A673 (cell line): Measurements from ENCODE around the gene FGGY. TPM values are rescaled to one million over a fixed set of nuclear protein-coding genes. Genes with fewer than 3 reads are reported as not detected.

Experiments used
- BruUV-seq: library from RNA; stranded (reverse); fragments of 400-500 nt; replicated peaks from 2 replicates; lab custom pipeline; 2021; lab: Mats Ljungman, UMichigan
- CTCF ChIA-PET: fragments of 300-600 bp; sonication (Branson Sonifier 250); formaldehyde crosslinking; loops from one replicate; lab custom pipeline; 2022; ENCODE audit warnings: antibody characterized with exemption; lab: Charles Lee
- POLR2A ChIA-PET: fragments of 300-600 bp; sonication (Branson Sonifier 250); formaldehyde crosslinking; loops from one replicate; lab custom pipeline; 2022; ENCODE audit warnings: antibody characterized with exemption; ENCODE audit not compliant: low non-redundant PET; lab: Charles Lee
- DNase-seq: peaks from one replicate; pipeline ENCODE4 v3.0.0-alpha.2; 2015; ENCODE audit warnings: low spot score
- H3K27ac ChIP-seq: fragments of 200-600 bp; sonication (generic); 2 replicates; pipeline ENCODE4 v1.5.1; 2016; ENCODE audit warnings: mixed run types, low read depth, mild to moderate bottlenecking, mixed read lengths, antibody characterized with exemption, low read length; ENCODE audit not compliant: poor library complexity, severe bottlenecking
- H3K27me3 ChIP-seq: fragments of 200-600 bp; sonication (generic); replicated peaks from 2 replicates; pipeline ENCODE4 v1.6.1; 2017; ENCODE audit warnings: mixed run types, low read depth, mild to moderate bottlenecking, mixed read lengths, antibody characterized with exemption, low read length; ENCODE audit not compliant: insufficient read depth, poor library complexity
- H3K36me3 ChIP-seq: fragments of 200-600 bp; sonication (generic); 2 replicates; pipeline ENCODE4 v1.6.1; 2016; ENCODE audit warnings: mixed run types, mild to moderate bottlenecking, mixed read lengths, antibody characterized with exemption, low read length; ENCODE audit not compliant: insufficient read depth, poor library complexity, severe bottlenecking
- H3K4me1 ChIP-seq: fragments of 200-600 bp; sonication (generic); 2 replicates; pipeline ENCODE4 v1.6.1; 2017; ENCODE audit warnings: mixed run types, mild to moderate bottlenecking, mixed read lengths, antibody characterized with exemption, low read length; ENCODE audit not compliant: insufficient read depth, poor library complexity, severe bottlenecking
- H3K4me3 ChIP-seq: fragments of 200-600 bp; sonication (generic); 2 replicates; pipeline ENCODE4 v1.5.1; 2016; ENCODE audit warnings: low read depth, mixed run types, mild to moderate bottlenecking, mixed read lengths, low read length; ENCODE audit not compliant: poor library complexity, severe bottlenecking
- H3K9me3 ChIP-seq: fragments of 200-600 bp; sonication (generic); 2 replicates; pipeline ENCODE4 v1.6.1; 2016; ENCODE audit warnings: mixed run types, low read depth, mild to moderate bottlenecking, mixed read lengths, antibody characterized with exemption, low read length; ENCODE audit not compliant: poor library complexity, severe bottlenecking
- EZH2 ChIP-seq: fragments of 200-600 bp; sonication (generic); IDR thresholded peaks from 2 replicates; pipeline ENCODE4 v1.6.1; 2017; ENCODE audit warnings: borderline replicate concordance, low read depth, mild to moderate bottlenecking, mixed read lengths, antibody characterized with exemption, low read length; ENCODE audit not compliant: poor library complexity, severe bottlenecking
- intact Hi-C: fragments of 100-400 bp; cut with micrococcal nuclease; formaldehyde crosslinking; loops from one replicate; pipeline ENCODE4 v1.10.0; 2022; ENCODE audit not compliant: unreplicated experiment
- total RNA-seq: library from RNA; stranded (reverse); gene quantifications from 2 replicates; pipeline ENCODE4 v1.2.3, GENCODE V29; 2021
- TF ChIP-seq, protein P1 (sequence below): fragments of 300-800, 200-600 bp; sonication (generic); conservative IDR thresholded peaks from 2 replicates; pipeline ENCODE4 v1.5.1; 2017; ENCODE audit warnings: low read depth, mild to moderate bottlenecking, antibody characterized with exemption, low read length, moderate library complexity, mixed read lengths

The FGGY gene
- total RNA-seq, 1 experiment from 2014 or later: 2.6 TPM

DNA sequence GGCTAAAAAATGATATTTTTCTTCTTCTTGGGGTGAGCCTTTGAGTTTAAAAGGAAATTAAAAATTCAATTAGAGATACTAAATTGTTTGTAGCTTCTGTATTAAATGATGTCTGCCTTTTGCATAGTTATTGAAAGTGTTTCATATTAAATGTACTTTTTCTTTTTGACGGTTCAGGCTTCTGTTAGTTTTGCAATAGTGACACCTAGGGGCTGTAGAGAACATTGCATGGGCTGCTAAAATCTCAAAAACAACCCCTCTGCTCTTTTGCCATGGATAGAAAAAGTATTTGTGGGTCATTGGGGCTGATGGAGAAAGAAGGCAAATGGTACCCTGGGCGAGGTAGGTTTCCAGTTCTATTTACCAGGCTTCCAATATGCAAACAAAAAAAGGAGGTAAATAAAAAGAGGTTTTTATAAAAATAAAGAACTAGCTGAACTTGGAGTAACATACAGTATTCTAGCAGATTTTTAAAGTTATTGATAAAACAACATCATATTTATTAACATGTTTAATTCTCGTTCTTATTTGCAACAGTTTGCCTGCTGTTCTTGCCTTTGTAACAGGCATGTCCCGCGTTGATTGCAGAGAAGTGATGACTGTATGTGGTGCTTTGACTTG is 402.4 kb downstream of the FGGY start:
- no peaks in the 10 kb centered on the region for H3K36me3 ChIP-seq
- H3K27me3 ChIP-seq: no peaks in the 10 kb centered on the region
- H3K4me3 ChIP-seq: no peak overlapping the region
- no peaks in the 10 kb centered on the region for H3K4me1 ChIP-seq
- peak; percentile 69 for DNase-seq
- ChIA-PET POLR2A (no interaction called here), CTCF (interaction anchor here (0.5 to 1.8 kb wide), 6 partner anchors 12 to 958 kb away, joined by 3 to 6 read pairs (median 4); partner anchors contain the start of gene JUN)
- BruUV-seq: no TSS peak
- H3K27ac ChIP-seq: no peak overlapping the region
- TF ChIP-seq EZH2: no peak
- TF ChIP-seq, protein P1, sequence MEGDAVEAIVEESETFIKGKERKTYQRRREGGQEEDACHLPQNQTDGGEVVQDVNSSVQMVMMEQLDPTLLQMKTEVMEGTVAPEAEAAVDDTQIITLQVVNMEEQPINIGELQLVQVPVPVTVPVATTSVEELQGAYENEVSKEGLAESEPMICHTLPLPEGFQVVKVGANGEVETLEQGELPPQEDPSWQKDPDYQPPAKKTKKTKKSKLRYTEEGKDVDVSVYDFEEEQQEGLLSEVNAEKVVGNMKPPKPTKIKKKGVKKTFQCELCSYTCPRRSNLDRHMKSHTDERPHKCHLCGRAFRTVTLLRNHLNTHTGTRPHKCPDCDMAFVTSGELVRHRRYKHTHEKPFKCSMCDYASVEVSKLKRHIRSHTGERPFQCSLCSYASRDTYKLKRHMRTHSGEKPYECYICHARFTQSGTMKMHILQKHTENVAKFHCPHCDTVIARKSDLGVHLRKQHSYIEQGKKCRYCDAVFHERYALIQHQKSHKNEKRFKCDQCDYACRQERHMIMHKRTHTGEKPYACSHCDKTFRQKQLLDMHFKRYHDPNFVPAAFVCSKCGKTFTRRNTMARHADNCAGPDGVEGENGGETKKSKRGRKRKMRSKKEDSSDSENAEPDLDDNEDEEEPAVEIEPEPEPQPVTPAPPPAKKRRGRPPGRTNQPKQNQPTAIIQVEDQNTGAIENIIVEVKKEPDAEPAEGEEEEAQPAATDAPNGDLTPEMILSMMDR: peak; percentile 93
- no peaks in the 10 kb centered on the region for H3K9me3 ChIP-seq
- intact Hi-C loops: loop anchor here (2.0 to 5.0 kb wide), 3 partner anchors 207 to 961 kb away; no protein-coding TSS in a partner anchor

DNA sequence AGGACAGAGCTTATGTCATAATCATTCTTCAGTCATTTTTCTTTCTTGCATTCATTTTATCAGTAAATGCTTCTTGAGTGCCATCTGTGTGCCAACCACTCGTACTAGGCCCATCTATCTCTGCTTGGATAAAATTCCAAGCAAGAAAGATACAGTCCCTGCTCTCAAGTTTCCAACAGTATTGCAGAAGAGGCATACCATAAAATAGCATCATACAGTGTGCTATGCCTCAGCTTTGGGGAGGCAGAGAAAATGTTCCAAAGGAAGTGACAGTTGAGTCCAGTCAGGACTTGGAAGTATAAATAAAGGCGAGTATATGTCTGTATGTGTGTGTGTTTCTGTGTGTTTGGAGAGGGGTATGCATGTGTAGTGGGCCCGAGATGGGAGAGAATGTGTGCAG is 404.5 kb downstream of the FGGY start:
- no peak overlapping the region for H3K4me3 ChIP-seq
- no peaks in the 10 kb centered on the region for H3K9me3 ChIP-seq
- peaks cover 8% of the 10 kb centered on the region for H3K4me1 ChIP-seq
- CTCF ChIA-PET: interaction anchor here (0.9 kb wide), 1 partner anchor 58 kb away, joined by 4 read pairs; no protein-coding TSS in a partner anchor
- TF ChIP-seq, protein P1: no peak
- no peak for TF ChIP-seq EZH2
- POLR2A ChIA-PET: no interaction called here
- intact Hi-C loops: loop anchor here (5.0 kb wide), 2 partner anchors 56 to 1184 kb away; no protein-coding TSS in a partner anchor
- BruUV-seq: no TSS peak
- H3K36me3 ChIP-seq: no peaks in the 10 kb centered on the region
- no peak overlapping the region for H3K27ac ChIP-seq
- no peak for DNase-seq
- H3K27me3 ChIP-seq: no peaks in the 10 kb centered on the region

DNA sequence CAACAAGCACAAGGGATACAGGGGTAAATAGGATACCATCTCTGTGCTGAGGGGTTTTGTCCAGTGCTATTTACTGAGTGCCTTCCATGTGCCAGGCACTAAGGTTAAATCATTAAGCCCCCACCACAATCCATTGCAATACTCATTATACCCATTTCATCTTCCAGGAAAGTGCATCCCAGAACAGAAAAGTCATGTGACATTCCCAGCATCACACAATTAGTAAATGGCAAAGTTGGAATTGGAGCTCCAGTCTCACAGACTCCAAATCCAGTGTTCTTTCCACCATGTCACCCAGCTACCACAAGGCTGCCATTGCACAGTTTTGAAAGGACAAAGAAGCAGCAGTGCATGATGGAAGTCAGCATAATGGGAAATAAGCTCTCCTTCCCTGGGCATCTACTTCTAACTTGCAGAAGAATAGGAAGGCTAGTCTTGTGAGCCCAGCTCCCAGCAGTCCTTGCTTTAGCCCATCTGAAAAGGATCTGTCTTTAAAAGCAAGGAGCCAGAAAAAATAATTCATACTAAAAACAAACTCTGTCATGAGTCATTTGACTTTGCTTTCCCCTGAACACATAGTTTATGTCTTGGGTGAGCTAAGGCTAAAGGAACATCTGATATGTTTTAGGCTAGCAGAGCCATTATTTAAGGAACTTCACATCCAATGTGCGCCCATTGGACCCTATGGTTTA is 406.5 kb downstream of the FGGY start:
- intact Hi-C loops: loop anchor here (5.0 kb wide), 2 partner anchors 54 to 1186 kb away; no protein-coding TSS in a partner anchor
- no peaks in the 10 kb centered on the region for H3K9me3 ChIP-seq
- H3K4me1 ChIP-seq: peaks cover 23% of the 10 kb centered on the region
- H3K27ac ChIP-seq: no peak overlapping the region
- H3K4me3 ChIP-seq: no peak overlapping the region
- no peak for DNase-seq
- no TSS peak for BruUV-seq
- ChIA-PET CTCF (no interaction called here), POLR2A (no interaction called here)
- no peaks in the 10 kb centered on the region for H3K36me3 ChIP-seq
- H3K27me3 ChIP-seq: no peaks in the 10 kb centered on the region
- TF ChIP-seq EZH2: no peak
- TF ChIP-seq, protein P1: no peak
